Keratinocyte (primary cell): ENCODE data around the gene CHAF1A.

ENCODE experiments used
- EZH2 ChIP-seq: IDR thresholded peaks from one replicate; pipeline ENCODE4 v1.6.1; 2012; ENCODE audit warnings: inconsistent platforms, mild to moderate bottlenecking, low read length, moderate library complexity
- TF ChIP-seq, protein P1 (sequence below), 3 experiments: IDR thresholded peaks in 1 of 3; conservative IDR thresholded peaks in 1 of 3; optimal IDR thresholded peaks in 1 of 3; 2 replicates in 2 of 3; 3 replicates in 1 of 3; pipeline versions ENCODE3 to v1.5.1; 2011; ENCODE audit warnings: low read length in 3 of 3, mild to moderate bottlenecking in 3 of 3, moderate library complexity in 2 of 3, control low read depth in 1 of 3, inconsistent platforms in 1 of 3; ENCODE audit not compliant: insufficient read depth in 2 of 3; ENCODE audit errors: extremely low read depth in 1 of 3

DNA sequence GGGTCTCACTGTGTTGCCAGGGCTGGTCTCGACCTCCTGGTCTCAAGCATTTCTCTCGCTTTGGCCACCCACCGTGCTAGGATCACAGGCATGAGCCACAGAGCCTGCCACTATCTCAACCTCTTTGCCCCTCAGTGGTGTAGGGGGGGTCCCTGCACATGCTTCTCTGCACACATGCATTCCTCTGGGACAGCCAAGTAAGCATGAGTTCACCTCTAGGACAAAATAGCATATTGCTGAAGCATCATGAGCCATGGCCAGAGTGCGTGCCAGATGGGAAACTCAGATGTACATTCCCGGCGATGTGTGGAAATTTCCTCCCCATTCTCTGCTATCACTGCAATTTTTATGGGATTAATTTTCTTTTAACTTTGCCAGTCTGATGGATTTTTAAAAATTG, 23.1 kb downstream of the CHAF1A start:
- TF ChIP-seq, protein P1, sequence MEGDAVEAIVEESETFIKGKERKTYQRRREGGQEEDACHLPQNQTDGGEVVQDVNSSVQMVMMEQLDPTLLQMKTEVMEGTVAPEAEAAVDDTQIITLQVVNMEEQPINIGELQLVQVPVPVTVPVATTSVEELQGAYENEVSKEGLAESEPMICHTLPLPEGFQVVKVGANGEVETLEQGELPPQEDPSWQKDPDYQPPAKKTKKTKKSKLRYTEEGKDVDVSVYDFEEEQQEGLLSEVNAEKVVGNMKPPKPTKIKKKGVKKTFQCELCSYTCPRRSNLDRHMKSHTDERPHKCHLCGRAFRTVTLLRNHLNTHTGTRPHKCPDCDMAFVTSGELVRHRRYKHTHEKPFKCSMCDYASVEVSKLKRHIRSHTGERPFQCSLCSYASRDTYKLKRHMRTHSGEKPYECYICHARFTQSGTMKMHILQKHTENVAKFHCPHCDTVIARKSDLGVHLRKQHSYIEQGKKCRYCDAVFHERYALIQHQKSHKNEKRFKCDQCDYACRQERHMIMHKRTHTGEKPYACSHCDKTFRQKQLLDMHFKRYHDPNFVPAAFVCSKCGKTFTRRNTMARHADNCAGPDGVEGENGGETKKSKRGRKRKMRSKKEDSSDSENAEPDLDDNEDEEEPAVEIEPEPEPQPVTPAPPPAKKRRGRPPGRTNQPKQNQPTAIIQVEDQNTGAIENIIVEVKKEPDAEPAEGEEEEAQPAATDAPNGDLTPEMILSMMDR (optimal IDR thresholded peaks at IDR 0.05 in 1 of 3, IDR thresholded peaks at IDR 0.05 in 1 of 3, conservative IDR thresholded peaks at IDR 0.05 in 1 of 3; ENCODE audit: extremely low read depth in 1 of 3, insufficient read depth in 2 of 3, low read length in 3 of 3), result no peak
- no peak for TF ChIP-seq EZH2
